Testis (tissue), 2 donors: ENCODE results near the gene BSCL2.
"Not testable (repeated sequence)": the region's sequence is repeated elsewhere in the genome, so short reads cannot be mapped to it uniquely, and the experiment has no call there.

Experiments used
- CTCF ChIP-seq, 3 experiments: fragments of 450-650 bp in 2 of 3; fragments of 200-600 bp in 1 of 3; sonication (generic) in 1 of 3; IDR thresholded peaks; one replicate each; pipeline ENCODE4 v1.5.1; 2016 to 2019; ENCODE audit warnings: antibody characterized with exemption in 3 of 3, mild to moderate bottlenecking in 2 of 3, moderate library complexity in 1 of 3
- POLR2A ChIP-seq: fragments of 450-650 bp; IDR thresholded peaks from one replicate; pipeline ENCODE4 v1.6.1; 2017; ENCODE audit warnings: antibody characterized with exemption, mild to moderate bottlenecking, moderate library complexity

- TF ChIP-seq POLR2A; CTCF (IDR thresholded peaks at IDR 0.05): not testable (repeated sequence)
Observed at GRCh38 chr11:62749931-62750330, 42.7 kb upstream of the BSCL2 start.
